NCI-H1694 treated with DMSO at 0.1 percent for 48 hours (cell line): ENCODE data around the gene TLE2.

Experiments used
- DNase-seq: peaks from one replicate; lab custom pipeline; 2025; lab: John Stamatoyannopoulos, UW

Gene TLE2

GRCh38 chr19:3029065-3029923 is at the start of gene TLE2:
Gene TLE2 (minus strand): TSS chr19:3029280. CDS start chr19:3028904, 376 bp downstream.
- no peak for DNase-seq

GRCh38 chr19:3075605-3076431 is 46.7 kb upstream of the TLE2 start:
- DNase-seq = peak; percentile 28

DNA sequence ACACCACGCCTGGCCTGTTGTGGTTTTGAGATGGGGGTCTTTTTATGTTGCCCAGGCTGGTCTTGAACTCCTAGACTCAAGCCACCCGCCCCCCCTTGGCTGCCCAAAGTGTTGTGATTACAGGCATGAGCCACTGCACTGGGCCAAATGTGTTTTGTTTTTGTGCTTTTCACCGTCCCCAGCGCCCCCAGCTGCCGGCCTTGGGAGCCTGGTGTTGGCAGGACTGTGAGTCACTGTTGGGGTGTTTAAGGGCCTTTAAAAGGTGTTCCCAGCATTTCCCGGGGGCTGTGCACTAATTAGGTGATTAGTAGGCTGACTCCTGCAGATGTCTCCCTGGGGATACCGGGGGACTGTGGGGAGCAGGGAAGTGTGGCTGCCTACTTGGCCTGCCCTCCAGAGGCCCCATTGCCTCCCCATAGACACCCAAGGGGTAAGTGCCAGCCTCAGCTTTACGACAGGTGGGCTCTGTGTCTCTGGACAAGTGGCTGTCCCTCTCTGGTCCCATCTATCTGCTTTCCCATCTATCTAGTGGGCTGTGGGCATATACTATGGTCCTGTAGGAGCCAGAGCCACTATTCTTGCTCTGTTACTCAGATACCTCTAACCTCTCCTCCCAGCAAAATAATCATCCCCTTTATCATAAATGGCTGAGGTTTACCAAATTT is 45.0 kb upstream of the TLE2 start:
- no peak for DNase-seq

GRCh38 chr19:3073159-3073563 is 44.1 kb upstream of the TLE2 start:
- DNase-seq = peak; percentile 96

DNA sequence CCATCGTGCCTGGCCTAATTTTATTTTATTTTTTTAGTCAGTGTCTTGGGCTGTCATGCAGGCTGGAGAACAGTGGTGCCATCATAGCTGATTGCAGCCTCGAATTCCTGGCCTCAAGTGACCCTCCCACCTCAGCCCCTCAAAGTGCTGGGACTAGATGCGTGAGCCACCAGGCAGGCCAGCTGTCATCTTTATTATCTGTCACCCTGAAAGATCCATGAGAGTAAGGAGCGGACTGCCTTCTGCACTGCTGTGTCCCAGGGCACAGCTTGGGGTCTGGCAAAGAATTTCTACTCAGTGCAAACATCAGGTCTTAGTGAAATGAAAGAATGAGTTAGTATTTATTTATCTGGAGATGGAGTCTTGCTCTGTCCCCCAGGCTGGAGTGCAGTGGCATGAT is 42.7 kb upstream of the TLE2 start:
- DNase-seq = peak; percentile 60

GRCh38 chr19:3068071-3068470 is 39.0 kb upstream of the TLE2 start:
- no peak for DNase-seq

GRCh38 chr19:3067563-3067962 is 38.5 kb upstream of the TLE2 start:
- DNase-seq = no peak

DNA sequence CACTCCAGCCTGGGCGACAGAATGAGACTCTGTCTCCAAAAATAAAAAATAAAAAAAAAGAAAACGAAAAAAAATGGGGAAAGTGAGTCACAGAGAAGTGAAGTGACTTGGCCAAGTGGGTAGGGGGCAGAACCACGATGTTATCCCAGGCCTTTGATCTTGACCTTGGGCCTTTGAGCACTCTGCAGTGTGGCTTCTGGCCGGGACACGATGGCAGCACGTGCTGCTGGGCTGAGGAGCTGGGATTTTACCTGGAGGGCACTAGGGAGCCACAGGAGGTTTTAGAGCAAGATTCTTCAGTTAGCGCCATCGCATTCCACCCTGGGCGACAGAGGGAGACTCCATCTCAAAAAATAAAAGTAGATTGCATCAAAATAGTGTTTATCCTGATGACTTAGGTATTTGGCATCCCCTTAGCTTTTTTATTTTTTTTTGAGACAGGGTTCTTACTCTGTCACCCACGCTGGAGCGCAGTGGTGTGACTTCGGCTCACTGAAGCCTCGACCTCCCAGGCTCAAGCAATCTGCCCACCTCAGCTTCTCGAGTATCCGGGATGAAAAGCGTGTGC is 37.5 kb upstream of the TLE2 start:
- DNase-seq = no peak

DNA sequence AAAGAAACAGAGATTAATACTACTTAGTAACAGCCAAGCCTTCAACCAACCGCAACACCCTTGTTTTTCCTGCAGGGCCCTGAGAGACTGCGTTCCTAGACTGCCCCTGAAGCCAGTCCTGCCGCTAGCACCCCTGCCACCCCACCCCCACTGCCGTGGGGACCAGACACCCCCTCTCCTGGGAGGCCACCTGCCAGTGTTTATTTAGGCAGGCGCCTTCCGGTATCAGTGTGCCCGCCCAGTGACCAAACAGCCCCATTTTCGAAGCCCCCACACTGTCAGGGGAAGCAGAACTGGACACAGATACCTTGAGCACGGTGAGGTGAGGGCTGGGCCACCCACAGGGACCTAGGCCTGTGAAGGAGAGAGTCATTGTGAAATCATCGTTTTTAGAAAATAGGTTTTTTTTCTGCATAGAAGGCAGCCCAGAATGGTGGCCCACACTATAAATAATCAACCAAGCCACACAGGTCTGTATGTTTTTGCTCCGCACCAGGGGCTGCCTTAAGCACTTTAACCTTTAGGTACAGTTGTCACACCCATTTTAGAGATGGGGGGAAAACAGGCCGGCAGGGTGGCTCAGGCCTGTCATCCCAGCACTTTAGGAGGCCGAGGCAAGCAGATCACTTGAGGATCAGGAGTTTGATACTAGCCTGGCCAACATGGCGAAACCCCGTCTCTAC is 36.7 kb upstream of the TLE2 start:
- DNase-seq = no peak

DNA sequence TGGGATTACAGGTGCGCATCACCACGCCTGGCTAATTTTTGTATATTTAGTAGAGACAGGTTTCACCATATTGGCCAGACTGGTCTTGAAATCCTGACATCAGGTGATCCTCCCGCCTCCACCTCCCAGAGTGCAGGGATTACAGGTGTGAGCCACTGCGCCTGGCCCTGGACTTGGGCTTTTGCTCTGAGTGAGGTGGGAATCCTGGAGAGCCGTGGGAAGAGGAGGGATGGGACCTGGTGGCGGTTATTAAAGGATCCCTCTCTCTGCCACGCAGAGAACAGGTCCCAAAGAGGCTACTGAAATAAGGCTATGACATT is 34.9 kb upstream of the TLE2 start:
- DNase-seq = no peak

GRCh38 chr19:3062165-3063105 is 33.4 kb upstream of the TLE2 start, which contains the start of gene TLE5:
Gene TLE5 (minus strand): TSS chr19:3062495. CDS start chr19:3062200, 295 bp downstream.
- DNase-seq = no peak

DNA sequence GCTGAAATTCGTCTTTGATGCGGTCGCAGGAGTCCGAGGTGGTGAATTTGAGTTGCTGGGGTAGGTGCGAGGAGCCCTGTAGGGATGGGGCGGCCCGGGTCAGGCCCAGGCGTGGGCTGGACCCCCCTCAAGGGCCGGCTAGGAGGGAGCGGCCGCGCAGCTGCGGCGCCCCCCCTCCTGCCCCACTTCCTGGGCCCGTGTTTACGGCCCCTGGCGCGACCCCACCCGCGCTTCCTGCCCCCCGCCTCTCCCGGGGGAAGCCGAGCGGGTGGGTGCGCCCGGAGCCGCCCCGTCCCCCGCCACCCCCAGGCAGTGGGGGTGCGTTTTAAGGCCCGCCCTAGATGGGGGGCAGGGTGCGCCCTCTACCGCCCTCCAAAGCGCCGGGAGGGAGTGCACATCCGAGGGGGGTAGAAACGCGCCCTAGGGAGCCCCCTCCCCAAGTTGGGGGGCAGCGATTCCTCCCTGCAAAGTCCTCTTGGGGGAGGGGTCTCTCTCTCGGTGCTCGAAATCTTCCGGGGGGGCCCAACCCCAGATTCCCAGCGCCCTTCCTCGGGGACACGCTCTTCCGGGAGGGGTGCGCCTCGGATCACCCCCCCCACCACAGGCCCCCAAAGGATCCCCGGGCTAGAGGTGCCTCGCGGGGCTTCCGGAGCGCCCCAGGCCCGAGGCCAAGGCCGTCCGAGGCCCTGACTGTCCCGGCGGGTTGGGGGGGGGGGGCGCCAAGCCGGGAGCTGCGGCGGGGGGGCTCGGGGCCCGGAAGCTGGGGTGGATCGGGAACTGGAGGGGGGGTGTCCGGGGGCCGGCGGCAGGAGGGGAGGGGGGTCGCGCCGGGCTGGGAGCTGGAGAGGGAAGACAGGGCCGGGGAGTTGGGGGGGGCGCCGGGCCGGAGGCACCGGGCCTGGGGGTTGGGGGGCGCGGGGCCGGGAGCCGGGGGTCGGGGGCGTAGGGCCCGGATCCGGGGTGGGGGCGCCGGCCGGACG is 32.4 kb upstream of the TLE2 start:
- no peak for DNase-seq

GRCh38 chr19:3060857-3061181 is 31.7 kb upstream of the TLE2 start:
- no peak for DNase-seq

DNA sequence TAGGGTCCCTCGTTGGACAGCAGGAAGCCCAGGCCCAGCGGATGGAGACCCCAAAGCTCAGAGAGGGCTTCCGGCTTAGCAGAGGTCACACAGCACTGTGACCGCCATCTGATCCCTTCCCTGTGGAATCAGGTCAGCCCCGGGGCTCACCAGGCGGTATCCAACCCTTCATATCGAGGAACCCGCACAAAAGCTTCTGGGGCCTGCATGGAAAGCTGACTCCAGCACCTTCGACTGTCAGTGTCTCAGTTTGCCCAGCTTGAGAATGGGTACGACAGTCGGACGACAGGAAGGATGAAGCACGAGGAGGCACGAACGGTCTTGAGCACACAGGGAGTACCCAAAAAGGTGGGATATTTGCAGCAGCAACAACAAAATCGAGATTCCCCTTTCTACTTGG is 30.6 kb upstream of the TLE2 start:
- DNase-seq = no peak

GRCh38 chr19:3058821-3059314 is 29.8 kb upstream of the TLE2 start:
- no peak for DNase-seq

- DNase-seq = no peak
These were observed 29.1 kb upstream of the TLE2 start for GRCh38 chr19:3058009-3058820.

GRCh38 chr19:3057275-3057714 is 28.2 kb upstream of the TLE2 start:
- DNase-seq = peak; percentile 26

DNA sequence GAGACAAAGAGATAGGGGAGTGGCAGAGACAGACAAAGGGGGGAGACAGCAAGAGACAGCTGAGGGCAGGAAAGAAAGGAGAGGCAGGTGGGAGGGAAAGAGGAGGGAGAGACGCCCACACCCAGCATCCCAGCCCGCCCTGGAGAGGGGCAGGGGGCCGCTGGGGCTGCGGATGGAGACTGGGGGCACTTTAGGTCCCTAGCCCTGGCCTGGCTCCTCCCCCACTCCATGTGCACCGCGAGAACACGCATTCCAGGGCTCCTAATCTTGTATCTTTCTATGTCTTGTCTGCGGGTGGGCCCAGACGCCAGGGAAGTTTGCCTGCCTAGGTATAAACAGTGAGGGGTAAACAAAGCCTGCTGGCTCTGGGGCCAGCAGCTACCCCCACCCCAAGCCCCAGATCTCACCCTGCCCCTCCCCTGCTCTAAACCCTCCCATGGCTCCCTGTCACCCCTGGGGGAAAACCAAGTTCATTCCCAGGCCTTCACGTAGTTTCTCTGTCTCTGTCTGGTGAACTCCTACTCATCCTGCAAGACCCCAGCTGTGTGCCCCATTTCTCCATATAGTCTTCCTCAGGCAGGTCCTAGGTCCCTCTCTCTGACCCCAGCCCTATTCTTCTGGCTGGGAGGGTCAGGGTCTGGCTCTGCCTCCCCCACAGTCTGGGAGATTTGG is 27.5 kb upstream of the TLE2 start:
- DNase-seq = peak; percentile 56
